Aorta (tissue), 5 donors: Measurements from ENCODE around the gene GEMIN7. TPM values are rescaled to one million over a fixed set of nuclear protein-coding genes. Genes with fewer than 3 reads are reported as not detected.

Experiments used
- ATAC-seq: fragments of 200-7000 bp; cut with Tn5 transposase; one replicate; pipeline ENCODE4 v1.9.1; 2022; ENCODE audit warnings: moderate library complexity; ENCODE audit not compliant: low FRiP score
- DNase-seq, 2 donors: peaks; one replicate each; pipeline ENCODE4 v3.0.0-alpha.2; 2020
- H3K27ac ChIP-seq, 2 donors: one replicate each; pipeline ENCODE4 v1.5.1; 2013; ENCODE audit warnings: low read length in 2 of 2, mild to moderate bottlenecking in 2 of 2, moderate library complexity in 2 of 2, control low read depth in 1 of 2, inconsistent platforms in 1 of 2, low read depth in 1 of 2
- H3K27me3 ChIP-seq, 2 donors: one replicate each; pipeline ENCODE4 v1.6.1; 2013; ENCODE audit warnings: control low read depth in 1 of 2, low read length in 1 of 2, mild to moderate bottlenecking in 1 of 2, moderate library complexity in 1 of 2; ENCODE audit not compliant: insufficient read depth in 2 of 2, control insufficient read depth in 1 of 2
- H3K36me3 ChIP-seq, 2 donors: one replicate each; pipeline ENCODE4 v1.6.1; 2013; ENCODE audit warnings: control low read depth in 1 of 2, low read length in 1 of 2, mild to moderate bottlenecking in 1 of 2; ENCODE audit not compliant: insufficient read depth in 2 of 2, control insufficient read depth in 1 of 2
- H3K4me1 ChIP-seq, 2 donors: one replicate each; pipeline ENCODE4 v1.6.1; 2013; ENCODE audit warnings: low read length in 2 of 2, control low read depth in 1 of 2, mild to moderate bottlenecking in 1 of 2, moderate library complexity in 1 of 2; ENCODE audit not compliant: insufficient read depth in 2 of 2, control insufficient read depth in 1 of 2
- H3K4me3 ChIP-seq, 2 donors: one replicate each; pipeline ENCODE4 v1.5.1; 2013; ENCODE audit warnings: low read length in 2 of 2, control low read depth in 1 of 2, mild to moderate bottlenecking in 1 of 2
- H3K9me3 ChIP-seq: one replicate; pipeline ENCODE4 v1.6.1; 2013; ENCODE audit warnings: mild to moderate bottlenecking, low read length; ENCODE audit not compliant: control insufficient read depth
- WGBS, 2 donors: extraction: QIAGEN DNeasy Blood & Tissue Kit; methylation state at CpG; one replicate each; pipeline ENCODE4 v1.1.7; 2013; 5-methylcytosine and 5-hydroxymethylcytosine counted together
- intact Hi-C, 2 donors: fragments of 100-400 bp; cut with DNase I; formaldehyde crosslinking; loops; one replicate each; pipeline versions ENCODE4 v1.14.2 to v1.15.0; 2022
- polyA plus RNA-seq, 2 donors: library from polyadenylated mRNA; stranded (reverse); fragments of 200-250 nt; gene quantifications; one replicate each; pipeline ENCODE4 v1.2.3, GENCODE V29; 2013
- total RNA-seq, 2 donors: library from RNA; stranded (reverse); fragmentation: NEBNext Ultra II Directional; extraction: Animal tissue kit (Norgen Biotek cat#: 25700); gene quantifications; one replicate each; pipeline ENCODE4 v1.2.1, GENCODE V29; 2021
- donor health status: healthy with polysubstance abuse.
- donor health status: Bipolar disorder and iron deficiency.
- donor health status: DM: no; HTN: no; CAD: no.
- donor health status: DM: no; HTN: no; CAD: no.
- donor health status: DM: yes; HTN: yes; CAD: no.

The GEMIN7 gene
- total and polyA plus RNA-seq, 4 donors: 6.4 to 13.5 (median 10.2) TPM

- ATAC-seq: no peak
- H3K27ac ChIP-seq: no peak overlapping the region
- no peak overlapping the region for H3K4me3 ChIP-seq
- DNase-seq: no peak
- intact Hi-C loops: no loop called here
- WGBS, 2 donors: 90 to 92% methylated on average over 8 of the region's 8 CpGs
- H3K9me3 ChIP-seq: no peaks in the 10 kb centered on the region
- H3K27me3 ChIP-seq: no peaks in the 10 kb centered on the region
- H3K36me3 ChIP-seq: no peaks in the 10 kb centered on the region
- H3K4me1 ChIP-seq: no peaks in the 10 kb centered on the region
These were observed 54.6 kb downstream of the GEMIN7 start for GRCh38 chr19:45133661-45134060.

GRCh38 chr19:45135176-45135885 lies 56.3 kb downstream of the GEMIN7 start:
- Histone ChIP-seq H3K27ac (no peak overlapping the region), H3K9me3 (no peaks in the 10 kb centered on the region), H3K4me1 (no peaks in the 10 kb centered on the region), H3K27me3 (no peaks in the 10 kb centered on the region), H3K4me3 (no peak overlapping the region), H3K36me3 (no peaks in the 10 kb centered on the region)
- ATAC-seq (no peak), DNase-seq (no peak)
- 96 to 97% methylated on average over 21 of the region's 21 CpGs for WGBS, 2 donors
- intact Hi-C loops: no loop called here

GRCh38 chr19:45136507-45137178 lies 57.6 kb downstream of the GEMIN7 start:
- Histone ChIP-seq H3K4me1 (no peaks in the 10 kb centered on the region), H3K27me3 (no peaks in the 10 kb centered on the region), H3K36me3 (no peaks in the 10 kb centered on the region), H3K27ac (no peak overlapping the region), H3K4me3 (no peak overlapping the region), H3K9me3 (no peaks in the 10 kb centered on the region)
- no peak for ATAC-seq
- no peak for DNase-seq
- intact Hi-C loops: no loop called here
- 84 to 87% methylated on average over 12 of the region's 12 CpGs for WGBS, 2 donors

- Histone ChIP-seq H3K36me3 (peaks cover 0 to 5% of the 10 kb centered on the region in 2 donors), H3K27ac (no peak overlapping the region), H3K9me3 (no peaks in the 10 kb centered on the region), H3K4me3 (no peak overlapping the region), H3K4me1 (no peaks in the 10 kb centered on the region), H3K27me3 (no peaks in the 10 kb centered on the region)
- WGBS, 2 donors: 83% methylated on average over 17 of the region's 17 CpGs
- DNase-seq: no peak
- no peak for ATAC-seq
- intact Hi-C loops: no loop called here
These were observed 58.2 kb downstream of the GEMIN7 start for GRCh38 chr19:45137179-45137761.

GRCh38 chr19:45138303-45138751 lies 59.3 kb downstream of the GEMIN7 start:
- H3K4me1 ChIP-seq: no peaks in the 10 kb centered on the region
- H3K36me3 ChIP-seq: peaks cover 0 to 7% of the 10 kb centered on the region in 2 donors
- H3K4me3 ChIP-seq: no peak overlapping the region
- intact Hi-C loops: no loop called here
- no peak for DNase-seq
- 84 to 90% methylated on average over 7 to 11 of the region's 11 CpGs for WGBS, 2 donors
- H3K9me3 ChIP-seq: no peaks in the 10 kb centered on the region
- H3K27ac ChIP-seq: no peak overlapping the region
- no peaks in the 10 kb centered on the region for H3K27me3 ChIP-seq
- no peak for ATAC-seq

GRCh38 chr19:45139286-45140143 lies 60.5 kb downstream of the GEMIN7 start:
- WGBS, 2 donors: 93 to 94% methylated on average over 22 to 24 of the region's 24 CpGs
- ATAC-seq: no peak
- H3K36me3 ChIP-seq: peaks cover 0 to 9% of the 10 kb centered on the region in 2 donors

GRCh38 chr19:45140144-45140503 lies 61.1 kb downstream of the GEMIN7 start:
- no peak for ATAC-seq
- intact Hi-C loops: no loop called here
- Histone ChIP-seq H3K27ac (no peak overlapping the region), H3K4me1 (no peaks in the 10 kb centered on the region), H3K36me3 (peaks cover 0 to 9% of the 10 kb centered on the region in 2 donors), H3K4me3 (no peak overlapping the region), H3K9me3 (no peaks in the 10 kb centered on the region), H3K27me3 (no peaks in the 10 kb centered on the region)
- DNase-seq: no peak
- 93% methylated on average over 8 of the region's 8 CpGs for WGBS, 2 donors

More at GRCh38 chr19:45139286-45140143, 60.5 kb downstream of the GEMIN7 start:
- no peaks in the 10 kb centered on the region for H3K27me3 ChIP-seq
- H3K4me3 ChIP-seq: no peak overlapping the region
- H3K27ac ChIP-seq: no peak overlapping the region
- no peaks in the 10 kb centered on the region for H3K4me1 ChIP-seq
- no peak for DNase-seq
- intact Hi-C loops: no loop called here
- no peaks in the 10 kb centered on the region for H3K9me3 ChIP-seq

- Histone ChIP-seq H3K4me3 (no peak overlapping the region), H3K27me3 (no peaks in the 10 kb centered on the region), H3K36me3 (peaks cover 0 to 12% of the 10 kb centered on the region in 2 donors), H3K27ac (no peak overlapping the region), H3K9me3 (no peaks in the 10 kb centered on the region), H3K4me1 (no peaks in the 10 kb centered on the region)
- no peak for ATAC-seq
- DNase-seq: no peak
- intact Hi-C loops: no loop called here
- 93 to 96% methylated on average over 11 of the region's 11 CpGs for WGBS, 2 donors
These were observed 61.5 kb downstream of the GEMIN7 start for GRCh38 chr19:45140533-45140932.
